PFSK-1 (cell line): ENCODE data around the gene TUBGCP3.

Source experiments
- POLR2AphosphoS5 ChIP-seq: IDR thresholded peaks from 2 replicates; pipeline ENCODE4 v1.6.1; 2012; ENCODE audit warnings: low read depth, mild to moderate bottlenecking, control low read depth, low read length, moderate library complexity
- TAF1 ChIP-seq: IDR thresholded peaks from 2 replicates; pipeline ENCODE4 v1.6.1; 2012; ENCODE audit warnings: low read length, control low read depth, borderline replicate concordance; ENCODE audit not compliant: insufficient read depth

DNA sequence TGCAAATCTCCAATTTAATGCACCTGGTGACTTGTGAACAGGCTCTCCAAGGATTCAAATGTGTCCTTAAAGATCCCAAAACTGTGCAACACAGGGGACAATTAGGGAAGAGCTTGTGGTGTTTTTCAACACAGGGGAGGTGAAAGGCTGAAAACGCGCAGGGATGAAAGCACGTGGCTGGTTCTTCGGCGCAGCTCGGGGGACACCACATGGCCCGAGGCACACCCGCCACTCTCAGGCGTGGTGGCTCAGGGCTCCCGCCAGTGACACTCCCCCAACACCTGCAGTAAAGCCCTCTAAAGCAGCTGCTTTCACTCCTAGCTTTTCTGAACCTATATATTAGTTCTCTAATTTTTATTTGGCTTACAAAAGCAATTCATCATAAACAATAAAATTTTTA is 119.9 kb downstream of the TUBGCP3 start:
- TF ChIP-seq POLR2AphosphoS5 (no peak), TAF1 (no peak)
